HFF-Myc (cell line): Measurements from ENCODE around the gene NKX2-1.

ENCODE experiments used
- DNase-seq: peaks from one replicate; pipeline ENCODE4 v3.0.0-alpha.2; 2011; ENCODE audit warnings: low read depth; ENCODE audit errors: extremely low read depth
- H3K4me3 ChIP-seq: replicated peaks from 2 replicates; pipeline ENCODE4 v1.5.1; 2011; ENCODE audit warnings: low read depth, mild to moderate bottlenecking, control low read depth, low read length
- CTCF ChIP-seq: IDR thresholded peaks from 2 replicates; pipeline ENCODE4 v1.5.1; 2012; ENCODE audit warnings: mild to moderate bottlenecking, low read depth, low read length, control low read depth; ENCODE audit errors: missing control alignments

NKX2-1 gene

DNA sequence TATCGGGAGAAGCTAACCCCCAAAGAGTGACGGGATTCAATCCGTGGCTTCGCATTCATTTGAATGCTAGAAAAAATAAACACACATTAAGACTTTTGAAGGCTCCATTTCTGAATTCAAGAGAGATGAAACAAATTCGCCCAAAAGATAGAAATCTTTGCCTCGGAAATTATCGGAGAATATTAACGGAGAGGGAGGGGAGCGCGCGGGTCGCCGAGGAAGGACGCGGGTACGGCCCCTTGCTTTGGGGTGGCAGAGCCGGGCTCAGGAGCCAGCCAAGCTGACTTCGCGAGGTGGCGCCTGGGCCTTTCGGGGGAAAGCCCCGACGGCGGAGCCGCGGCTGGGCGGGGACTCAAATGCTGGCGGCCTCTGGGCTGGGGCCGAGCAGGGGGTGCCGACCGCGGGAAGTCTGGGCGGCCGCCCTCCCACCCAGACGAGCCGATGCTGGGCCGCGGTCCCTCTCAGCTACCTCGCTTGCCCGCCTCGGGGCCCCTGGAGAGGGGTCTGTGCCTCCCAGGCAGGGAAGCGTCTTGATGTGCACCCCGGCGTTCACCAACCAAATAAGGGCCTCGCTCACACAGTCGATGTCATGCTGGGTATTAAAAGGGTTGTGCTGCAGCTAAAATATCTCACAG, 14.7 kb downstream of the NKX2-1 start:
- no peak for DNase-seq
- no peak for TF ChIP-seq CTCF
- no peak overlapping the region for H3K4me3 ChIP-seq

DNA sequence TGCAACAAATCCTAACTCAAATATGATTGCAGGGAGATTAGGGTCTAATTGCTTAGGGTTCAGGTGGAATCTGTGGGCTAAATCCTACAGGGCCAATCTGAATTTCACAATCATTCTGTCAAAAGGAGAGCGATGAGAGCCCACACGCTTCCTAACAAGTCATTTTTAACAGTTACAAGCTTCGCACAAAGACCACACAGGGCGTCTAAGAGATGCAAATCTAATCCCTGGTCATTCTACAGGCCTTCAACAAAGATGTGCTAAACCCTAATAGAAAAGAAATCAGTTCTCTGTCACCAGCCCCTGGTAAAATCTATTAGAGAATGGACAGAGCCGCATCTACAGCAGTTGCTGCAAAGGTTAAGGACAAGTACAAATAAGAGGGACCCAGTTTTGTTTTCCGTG, 15.3 kb downstream of the NKX2-1 start:
- no peak for TF ChIP-seq CTCF
- DNase-seq: no peak

DNA sequence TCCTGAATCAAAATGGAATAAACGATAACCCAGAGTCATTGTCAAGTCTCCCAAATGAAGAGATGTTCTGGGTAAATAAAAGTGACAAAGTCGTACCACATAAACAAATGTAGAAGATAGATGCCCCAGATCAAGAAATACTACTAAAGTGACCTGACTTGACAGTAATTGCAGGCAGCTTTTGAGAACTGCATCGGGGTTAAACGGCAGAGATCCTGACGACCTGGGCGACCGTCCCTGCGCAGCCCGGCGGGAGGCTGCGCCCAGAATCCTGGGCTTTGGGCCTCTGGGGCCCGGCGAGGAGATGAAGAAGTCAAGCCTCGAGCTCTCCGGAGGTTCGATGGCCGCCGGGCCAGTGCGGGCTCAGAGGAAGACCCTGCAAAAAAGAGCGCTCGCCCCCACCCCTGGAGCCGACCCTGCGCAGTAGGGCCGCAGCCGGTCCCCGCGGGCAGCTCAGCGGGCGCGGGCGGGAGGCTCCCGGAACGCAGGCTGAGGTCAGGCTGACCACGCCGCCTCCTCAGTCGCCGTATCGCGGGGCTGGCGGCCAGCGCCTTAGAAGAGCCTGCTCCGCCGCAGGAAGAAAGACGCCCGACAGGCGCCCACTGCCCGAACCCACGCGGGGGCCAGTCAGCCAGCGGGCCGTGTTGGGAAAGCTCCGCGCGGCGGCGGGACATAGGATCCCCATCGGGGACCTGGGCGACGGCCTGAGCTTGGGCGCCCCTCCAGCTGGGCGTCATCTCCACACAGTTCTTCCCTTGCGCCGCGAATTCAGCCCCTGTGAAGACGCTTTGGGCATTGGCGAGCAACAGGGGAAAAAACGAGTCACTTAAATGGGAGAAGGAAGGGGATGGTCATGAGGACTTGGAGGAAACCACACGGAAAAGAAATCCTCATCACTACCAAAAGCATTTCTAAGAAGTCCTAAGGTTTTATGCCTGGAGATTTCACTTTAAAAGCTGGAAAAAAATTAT, 16.0 kb downstream of the NKX2-1 start:
- no peak overlapping the region for H3K4me3 ChIP-seq
- no peak for TF ChIP-seq CTCF
- no peak for DNase-seq

More for the DNA sequence above, 15.3 kb downstream of the NKX2-1 start:
- H3K4me3 ChIP-seq: no peak overlapping the region

GRCh38 chr14:36502558-36503508, 17.2 kb downstream of the NKX2-1 start:
- DNase-seq: no peak
- no peak overlapping the region for H3K4me3 ChIP-seq
- TF ChIP-seq CTCF: no peak

DNA sequence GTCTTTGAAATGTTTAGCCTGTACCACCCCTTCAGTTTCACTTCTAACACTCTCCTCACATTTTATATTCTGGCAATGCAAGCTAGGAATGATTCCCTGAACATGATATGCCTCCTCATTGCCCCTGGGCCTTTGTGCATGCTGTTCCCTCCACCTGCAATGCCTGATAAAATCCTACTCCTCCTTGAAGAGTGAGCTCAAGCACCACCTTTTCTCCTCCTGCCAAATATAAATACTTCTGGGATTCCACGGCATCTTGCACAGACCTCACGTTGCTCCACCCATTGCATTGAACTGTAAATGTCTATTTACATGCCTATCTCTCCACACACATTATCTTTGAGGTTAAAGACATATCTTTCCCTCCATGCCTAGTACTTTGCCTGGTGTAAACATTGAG, 21.1 kb downstream of the NKX2-1 start:
- no peak for TF ChIP-seq CTCF
- H3K4me3 ChIP-seq: no peak overlapping the region
- no peak for DNase-seq

DNA sequence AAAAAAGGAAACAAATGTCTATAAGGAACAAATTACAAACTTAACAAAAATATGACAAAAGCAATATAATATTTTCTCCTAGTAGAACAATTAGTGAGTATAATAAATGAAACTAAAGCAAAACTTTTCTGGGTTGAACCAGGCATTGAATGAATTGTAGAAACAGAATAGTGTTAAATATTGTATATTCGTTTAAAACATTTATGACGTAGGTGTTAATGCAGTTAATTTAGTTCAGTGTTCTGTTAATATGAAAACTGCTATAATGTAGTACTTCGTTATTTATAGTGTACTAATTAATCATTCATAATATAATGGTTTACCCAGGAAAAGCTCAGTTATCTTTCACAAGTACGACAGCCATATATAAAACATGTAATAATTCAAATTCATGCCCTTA, 23.7 kb downstream of the NKX2-1 start:
- no peak overlapping the region for H3K4me3 ChIP-seq
- DNase-seq: no peak
- no peak for TF ChIP-seq CTCF
